Lung microvascular endothelial cell (primary cell): ENCODE results near the gene EXOSC2. TPM values are rescaled to one million over a fixed set of nuclear protein-coding genes. Genes with fewer than 3 reads are reported as not detected.
A peak's percentile ranks its signal among the peaks of the same experiment; 100 is the strongest.

ENCODE experiments used
- DNase-seq, 2 donors: peaks; one replicate each; pipeline versions ENCODE4 v3.0.0 to v3.0.0-alpha.2; 2010; ENCODE audit warnings: low read depth in 2 of 2
- total RNA-seq: library from RNA; depleted of rRNA; stranded (reverse); fragments of >200 nt; gene quantifications from 2 replicates; pipeline ENCODE4 v1.2.1, GENCODE V29; 2014

EXOSC2 gene
- 17.4 and 19.6 TPM in 2 replicates for total RNA-seq

- DNase-seq, result peak; percentile 98 to 99
These were observed at the start of gene EXOSC2 for GRCh38 chr9:130693426-130694191. Gene EXOSC2 (plus strand): TSS chr9:130693780. CDS start chr9:130693792, 12 bp downstream.

- no peak for DNase-seq
These were observed 42.4 kb upstream of the EXOSC2 start for GRCh38 chr9:130651221-130651620.

- DNase-seq, result no peak
These were observed 41.8 kb upstream of the EXOSC2 start for GRCh38 chr9:130651752-130652151.

GRCh38 chr9:130654879-130655278 lies 38.7 kb upstream of the EXOSC2 start:
- no peak for DNase-seq

GRCh38 chr9:130658893-130659698 lies 34.5 kb upstream of the EXOSC2 start:
- no peak for DNase-seq

GRCh38 chr9:130659699-130660248 lies 33.8 kb upstream of the EXOSC2 start:
- DNase-seq, result no peak

- no peak for DNase-seq
These were observed 33.3 kb upstream of the EXOSC2 start for GRCh38 chr9:130660326-130660682.

GRCh38 chr9:130660683-130661450 lies 32.7 kb upstream of the EXOSC2 start:
- no peak for DNase-seq

- no peak for DNase-seq
These were observed 32.0 kb upstream of the EXOSC2 start for GRCh38 chr9:130661451-130662098.

GRCh38 chr9:130662099-130662969 lies 31.2 kb upstream of the EXOSC2 start:
- no peak for DNase-seq

GRCh38 chr9:130662970-130663257 lies 30.7 kb upstream of the EXOSC2 start:
- no peak for DNase-seq

GRCh38 chr9:130663258-130663976 lies 30.2 kb upstream of the EXOSC2 start:
- peak in 1 of 2 donors; percentile 20 for DNase-seq

GRCh38 chr9:130663977-130664250 lies 29.7 kb upstream of the EXOSC2 start:
- DNase-seq, result no peak

- no peak for DNase-seq
These were observed 29.1 kb upstream of the EXOSC2 start, which contains the start of gene PRDM12 for GRCh38 chr9:130664251-130665028. Gene PRDM12 (plus strand): TSS chr9:130664594. CDS start chr9:130664654, 60 bp downstream.

GRCh38 chr9:130665029-130665430 lies 28.6 kb upstream of the EXOSC2 start:
- no peak for DNase-seq

- DNase-seq, result no peak
These were observed 27.9 kb upstream of the EXOSC2 start for GRCh38 chr9:130665431-130666392.

- DNase-seq, result no peak
These were observed 27.0 kb upstream of the EXOSC2 start for GRCh38 chr9:130666393-130667119.
